GM18870 (cell line): Measurements from ENCODE around the gene TRNP1.
"Not testable (repeated sequence)": the region's sequence is repeated elsewhere in the genome, so short reads cannot be mapped to it uniquely, and the experiment has no call there.

Source experiments
- ATAC-seq: cut with Tn5 transposase; IDR thresholded peaks from one replicate; pipeline ENCODE4 v1.9.1; 2021; ENCODE audit warnings: moderate library complexity; ENCODE audit not compliant: unreplicated experiment

TRNP1 gene

GRCh38 chr1:26972390-26972789 lies 21.1 kb upstream of the TRNP1 start:
- ATAC-seq = no peak

GRCh38 chr1:26972821-26973220 lies 20.7 kb upstream of the TRNP1 start:
- no peak for ATAC-seq

- ATAC-seq = no peak
Measured at GRCh38 chr1:26976621-26977510, 16.6 kb upstream of the TRNP1 start.

- no peak for ATAC-seq
Measured at GRCh38 chr1:26978901-26979300, 14.6 kb upstream of the TRNP1 start.

- no peak for ATAC-seq
Measured at GRCh38 chr1:26981146-26981846, 12.2 kb upstream of the TRNP1 start.

- no peak for ATAC-seq
Measured at GRCh38 chr1:26983863-26984262, 9.6 kb upstream of the TRNP1 start.

GRCh38 chr1:26984291-26984690 lies 9.2 kb upstream of the TRNP1 start:
- no peak for ATAC-seq

GRCh38 chr1:26986658-26987057 lies 6.8 kb upstream of the TRNP1 start:
- ATAC-seq = no peak

- ATAC-seq = not testable (repeated sequence)
Measured at GRCh38 chr1:26989403-26990109, 3.9 kb upstream of the TRNP1 start.

- ATAC-seq = no peak
Measured at GRCh38 chr1:26991310-26992116, 2.0 kb upstream of the TRNP1 start.

GRCh38 chr1:26994020-26994786 lies 711 bp downstream of the TRNP1 start:
- no peak for ATAC-seq

GRCh38 chr1:26994787-26995517 lies 1.5 kb downstream of the TRNP1 start:
- no peak for ATAC-seq

- ATAC-seq = no peak
Measured at GRCh38 chr1:26996024-26996423, 2.5 kb downstream of the TRNP1 start.

GRCh38 chr1:26996665-26997064 lies 3.2 kb downstream of the TRNP1 start:
- ATAC-seq = no peak

GRCh38 chr1:26998429-26999300 lies 5.2 kb downstream of the TRNP1 start:
- no peak for ATAC-seq

- no peak for ATAC-seq
Measured at GRCh38 chr1:26999440-26999987, 6.0 kb downstream of the TRNP1 start.

- no peak for ATAC-seq
Measured at GRCh38 chr1:27000090-27000816, 6.8 kb downstream of the TRNP1 start.
